ENCODE results near the gene MYOM3.

Gene MYOM3

DNA sequence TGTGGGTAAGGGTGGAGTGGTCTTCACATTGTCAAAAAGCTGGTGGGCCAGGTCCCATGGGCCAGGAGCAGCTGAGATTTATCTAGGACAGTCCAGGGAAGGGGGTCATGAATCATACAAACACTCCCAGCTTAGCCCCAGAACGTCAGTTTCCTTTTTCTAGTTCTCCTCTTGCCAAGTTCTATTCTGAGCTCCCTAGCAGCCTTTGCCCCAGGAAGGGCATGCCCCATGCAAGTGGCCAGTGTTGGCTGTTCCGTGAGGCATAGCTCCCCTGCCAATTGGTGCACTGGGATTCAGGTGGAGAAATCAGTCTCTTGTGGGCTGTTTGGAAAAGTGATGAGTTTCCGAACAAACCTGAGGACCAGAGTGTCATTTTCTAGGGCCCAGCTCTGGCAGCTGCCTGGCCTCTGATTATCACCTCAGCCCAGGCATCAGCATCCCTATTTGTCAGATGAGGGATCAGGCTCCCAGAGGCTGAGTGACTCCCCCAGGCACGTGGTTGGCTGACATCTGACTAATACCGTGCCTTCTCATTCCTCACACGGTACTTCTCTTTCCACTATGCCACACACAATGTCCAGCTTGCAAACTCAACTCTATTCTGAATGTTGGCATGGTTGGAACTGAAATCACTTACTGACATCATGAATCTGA, 14.2 kb upstream of the MYOM3 start:
- H3K36me3 Mint-ChIP-seq (ENCODE audit: low read depth), result no peaks in the 10 kb centered on the region
- no peaks in the 10 kb centered on the region for H3K27me3 Mint-ChIP-seq
- no peak overlapping the region for H3K4me3 Mint-ChIP-seq
- peaks cover 8% of the 10 kb centered on the region for H3K9me3 Mint-ChIP-seq
- H3K4me1 Mint-ChIP-seq (ENCODE audit: low read depth), result no peaks in the 10 kb centered on the region
- no peak overlapping the region for H3K27ac Mint-ChIP-seq

DNA sequence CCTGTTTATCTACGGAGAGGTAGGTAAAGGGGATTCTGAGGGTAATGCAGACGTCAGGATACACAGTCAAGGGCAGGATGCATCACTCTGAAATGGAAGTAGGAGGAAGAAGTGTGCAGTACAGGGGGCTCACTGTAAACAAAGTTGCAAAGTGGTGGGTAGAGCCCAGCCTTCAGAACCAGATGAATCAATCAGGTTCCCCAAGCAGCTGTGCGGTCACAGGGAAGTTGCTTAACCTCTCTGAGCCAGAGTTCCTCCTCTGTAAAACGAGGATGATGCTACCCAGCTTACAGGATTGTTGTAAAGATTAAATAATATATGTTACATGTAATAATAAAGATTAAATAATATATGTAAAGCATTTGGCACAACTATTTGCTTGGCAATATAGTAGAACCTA, 13.5 kb upstream of the MYOM3 start:
- H3K27ac Mint-ChIP-seq, result no peak overlapping the region
- no peaks in the 10 kb centered on the region for H3K4me1 Mint-ChIP-seq (ENCODE audit: low read depth)
- no peak overlapping the region for H3K4me3 Mint-ChIP-seq
- no peaks in the 10 kb centered on the region for H3K27me3 Mint-ChIP-seq
- no peaks in the 10 kb centered on the region for H3K36me3 Mint-ChIP-seq (ENCODE audit: low read depth)
- H3K9me3 Mint-ChIP-seq, result peaks cover 8% of the 10 kb centered on the region

DNA sequence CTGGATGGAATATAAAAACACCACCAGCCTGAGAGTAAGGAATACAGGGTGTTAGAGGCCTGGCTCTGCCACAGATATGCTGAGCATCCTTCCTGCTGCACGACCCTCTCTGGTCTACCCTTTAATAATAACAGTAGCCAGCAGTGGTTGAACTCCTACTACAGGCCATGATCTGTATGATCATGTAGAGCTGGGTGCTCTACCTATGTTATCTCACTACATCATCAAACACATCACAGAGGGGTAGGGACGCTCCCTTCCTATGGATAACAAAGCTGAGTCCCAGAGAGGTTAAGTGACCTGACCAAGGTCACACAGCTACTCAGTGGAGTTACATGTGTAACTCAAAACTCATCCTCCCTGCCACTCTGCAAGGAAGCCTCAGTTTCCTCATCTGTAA, 13.0 kb upstream of the MYOM3 start:
- Mint-ChIP-seq H3K4me1 (ENCODE audit: low read depth) (no peaks in the 10 kb centered on the region), H3K27ac (no peak overlapping the region), H3K4me3 (no peak overlapping the region), H3K36me3 (ENCODE audit: low read depth) (no peaks in the 10 kb centered on the region), H3K27me3 (no peaks in the 10 kb centered on the region), H3K9me3 (peaks cover 8% of the 10 kb centered on the region)

DNA sequence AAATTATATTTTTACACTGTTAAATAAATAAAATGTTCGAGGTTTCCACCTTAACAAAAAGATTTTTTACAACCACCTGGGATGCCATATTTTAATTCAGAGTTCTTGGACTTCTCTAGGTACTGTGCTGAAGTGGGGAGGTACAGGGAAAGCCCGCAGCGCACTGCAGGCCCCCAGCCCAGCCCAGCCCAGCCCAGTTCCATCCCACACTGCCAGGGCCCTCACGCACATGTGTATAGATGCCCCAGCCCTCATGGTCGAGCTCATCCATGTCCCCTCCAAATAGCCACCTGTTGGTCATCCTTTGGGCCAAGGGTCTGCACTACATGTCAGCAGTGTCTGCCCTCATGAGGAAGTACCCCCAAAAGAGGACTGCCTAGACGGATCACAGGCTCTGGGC, 11.7 kb upstream of the MYOM3 start:
- no peak overlapping the region for H3K27ac Mint-ChIP-seq
- H3K9me3 Mint-ChIP-seq, result no peaks in the 10 kb centered on the region
- no peaks in the 10 kb centered on the region for H3K4me1 Mint-ChIP-seq (ENCODE audit: low read depth)

DNA sequence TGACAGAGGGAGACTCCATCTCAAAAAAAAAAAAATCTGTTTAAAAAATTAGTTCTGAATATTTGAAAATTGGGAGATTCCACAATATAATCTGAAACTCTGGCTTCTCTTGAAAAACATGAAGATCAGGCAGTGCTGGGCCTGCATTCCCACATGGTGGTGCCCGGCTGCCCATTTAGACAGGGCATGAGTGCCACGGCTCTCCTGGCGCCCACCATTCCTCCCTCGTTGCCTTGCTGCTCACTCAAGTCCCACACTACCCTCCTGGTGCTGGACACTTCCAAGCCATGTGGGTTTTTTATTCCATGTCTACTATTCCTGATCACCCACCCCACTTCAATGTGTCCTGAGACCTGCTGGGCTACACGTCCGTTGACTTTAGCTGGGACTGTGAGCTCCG, 10.8 kb upstream of the MYOM3 start:
- peaks cover under 1% of the 10 kb centered on the region for H3K27me3 Mint-ChIP-seq

More for the DNA sequence above, 11.7 kb upstream of the MYOM3 start:
- no peak overlapping the region for H3K4me3 Mint-ChIP-seq
- no peaks in the 10 kb centered on the region for H3K27me3 Mint-ChIP-seq
- H3K36me3 Mint-ChIP-seq (ENCODE audit: low read depth), result no peaks in the 10 kb centered on the region

DNA sequence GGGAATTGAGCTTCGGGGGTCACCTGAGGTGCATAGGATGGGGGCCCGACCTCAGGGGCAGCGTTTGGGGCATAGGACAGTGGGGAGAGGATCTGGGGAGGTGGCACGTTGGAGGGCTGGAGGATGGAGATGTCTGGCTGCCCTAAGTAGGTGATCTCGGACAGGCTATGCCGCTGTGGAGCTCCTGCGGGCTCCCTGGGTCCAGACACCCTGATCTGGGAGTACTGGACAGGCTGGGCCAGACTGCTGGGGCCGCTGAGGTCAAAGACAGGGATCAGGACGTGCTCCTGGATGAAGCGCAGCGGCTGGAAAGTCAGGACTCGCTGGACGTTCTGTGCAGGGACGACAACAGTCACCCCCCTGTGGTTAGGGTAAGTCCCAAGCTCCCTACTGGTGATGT, 9.5 kb upstream of the MYOM3 start:
- H3K27me3 Mint-ChIP-seq, result peaks cover 7% of the 10 kb centered on the region
- no peak overlapping the region for H3K27ac Mint-ChIP-seq
- H3K9me3 Mint-ChIP-seq, result no peaks in the 10 kb centered on the region
- H3K4me3 Mint-ChIP-seq, result no peak overlapping the region
- no peaks in the 10 kb centered on the region for H3K36me3 Mint-ChIP-seq (ENCODE audit: low read depth)
- no peaks in the 10 kb centered on the region for H3K4me1 Mint-ChIP-seq (ENCODE audit: low read depth)

More for the DNA sequence above, 10.8 kb upstream of the MYOM3 start:
- no peaks in the 10 kb centered on the region for H3K4me1 Mint-ChIP-seq (ENCODE audit: low read depth)
- no peak overlapping the region for H3K4me3 Mint-ChIP-seq
- H3K9me3 Mint-ChIP-seq, result no peaks in the 10 kb centered on the region
- H3K36me3 Mint-ChIP-seq (ENCODE audit: low read depth), result no peaks in the 10 kb centered on the region
- no peak overlapping the region for H3K27ac Mint-ChIP-seq

DNA sequence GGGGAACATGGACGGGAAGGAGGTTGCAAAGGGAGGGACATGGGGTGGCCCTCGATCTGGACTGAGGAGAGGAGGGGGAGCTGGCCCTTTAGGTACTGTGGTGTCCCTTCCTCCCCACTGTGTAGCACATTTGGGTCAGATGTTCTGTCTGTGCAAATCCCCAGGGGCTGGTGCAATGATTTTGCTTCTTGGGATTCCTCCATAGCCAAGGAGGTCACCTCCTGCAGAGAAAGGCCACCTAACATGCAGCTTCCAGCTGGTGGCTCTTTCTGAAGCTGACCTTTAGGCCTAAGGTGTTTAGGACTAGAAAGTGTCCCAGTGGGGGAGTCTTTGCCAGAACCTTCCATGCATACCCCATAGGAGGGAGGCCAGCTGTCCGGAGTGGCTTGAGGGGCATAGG, 9.0 kb upstream of the MYOM3 start:
- peaks cover 7% of the 10 kb centered on the region for H3K27me3 Mint-ChIP-seq

DNA sequence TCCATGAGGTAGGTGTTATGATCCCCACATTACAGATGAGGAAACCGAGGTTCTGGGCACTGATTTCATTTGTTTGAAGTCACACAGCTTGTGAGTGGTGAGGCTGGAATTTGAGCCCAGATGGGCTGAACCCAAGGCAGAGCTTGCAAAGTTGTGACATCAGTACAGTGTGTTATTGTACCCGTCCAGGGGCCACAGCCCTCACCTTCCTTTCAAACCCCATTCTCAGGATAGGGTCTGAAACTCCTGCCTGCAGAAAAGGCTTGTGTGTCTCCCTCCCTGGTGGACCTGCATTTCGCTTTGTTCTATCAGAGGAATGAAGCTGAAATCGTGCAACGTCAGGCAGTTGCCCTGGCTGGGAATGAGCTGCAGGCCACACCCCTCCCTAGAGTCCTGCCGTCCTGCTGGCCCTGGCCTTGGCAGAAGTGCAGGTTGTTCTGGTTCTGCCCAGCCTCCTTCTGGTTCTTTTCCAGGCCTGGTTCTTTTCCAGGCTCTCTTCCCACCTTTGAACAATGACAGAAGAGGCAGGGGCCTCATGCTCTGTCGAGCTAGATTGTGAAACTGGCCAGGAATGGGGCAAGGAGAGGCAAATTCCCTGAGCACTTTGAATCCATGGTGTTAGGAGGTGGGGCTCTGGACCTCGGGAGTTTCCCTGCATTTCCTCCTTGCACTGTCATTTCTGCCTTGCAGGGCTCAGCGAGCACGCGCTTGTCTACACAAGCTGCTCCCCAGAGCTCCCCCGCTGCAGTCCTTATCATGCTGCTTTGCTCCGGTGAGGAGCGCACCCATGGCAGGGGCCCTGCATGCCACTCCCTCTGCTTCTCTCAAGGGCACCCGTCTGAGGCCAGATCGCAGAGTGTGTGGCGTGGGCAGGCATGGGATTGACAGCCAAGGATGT, 8.2 kb upstream of the MYOM3 start:
- Mint-ChIP-seq H3K27me3 (peaks cover 7% of the 10 kb centered on the region), H3K4me1 (ENCODE audit: low read depth) (no peaks in the 10 kb centered on the region), H3K27ac (no peak overlapping the region), H3K9me3 (no peaks in the 10 kb centered on the region), H3K36me3 (ENCODE audit: low read depth) (no peaks in the 10 kb centered on the region), H3K4me3 (no peak overlapping the region)

More for the DNA sequence above, 9.0 kb upstream of the MYOM3 start:
- Mint-ChIP-seq H3K9me3 (no peaks in the 10 kb centered on the region), H3K27ac (no peak overlapping the region), H3K36me3 (ENCODE audit: low read depth) (no peaks in the 10 kb centered on the region), H3K4me3 (no peak overlapping the region), H3K4me1 (ENCODE audit: low read depth) (no peaks in the 10 kb centered on the region)

DNA sequence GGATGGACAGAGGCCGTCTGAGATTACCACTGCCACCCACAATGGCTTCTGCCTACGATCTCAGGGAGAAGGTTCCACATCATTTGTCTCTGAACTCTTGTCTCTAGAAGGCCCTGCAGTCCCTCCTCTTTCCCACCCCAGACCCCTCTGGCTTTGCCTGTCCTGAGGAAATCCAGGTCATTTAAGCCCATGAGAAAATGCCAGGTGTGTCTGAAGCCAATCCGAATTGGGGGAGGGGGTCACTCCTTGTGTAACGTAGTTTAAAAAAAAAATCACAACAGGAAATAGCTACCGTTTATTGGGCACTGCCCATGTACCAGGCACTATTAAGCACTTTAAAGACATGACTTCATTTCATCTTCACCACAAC, 7.5 kb upstream of the MYOM3 start:
- peaks cover 7% of the 10 kb centered on the region for H3K27me3 Mint-ChIP-seq
- H3K27ac Mint-ChIP-seq, result no peak overlapping the region
- H3K4me1 Mint-ChIP-seq (ENCODE audit: low read depth), result no peaks in the 10 kb centered on the region
- no peaks in the 10 kb centered on the region for H3K9me3 Mint-ChIP-seq
- no peaks in the 10 kb centered on the region for H3K36me3 Mint-ChIP-seq (ENCODE audit: low read depth)
- no peak overlapping the region for H3K4me3 Mint-ChIP-seq

DNA sequence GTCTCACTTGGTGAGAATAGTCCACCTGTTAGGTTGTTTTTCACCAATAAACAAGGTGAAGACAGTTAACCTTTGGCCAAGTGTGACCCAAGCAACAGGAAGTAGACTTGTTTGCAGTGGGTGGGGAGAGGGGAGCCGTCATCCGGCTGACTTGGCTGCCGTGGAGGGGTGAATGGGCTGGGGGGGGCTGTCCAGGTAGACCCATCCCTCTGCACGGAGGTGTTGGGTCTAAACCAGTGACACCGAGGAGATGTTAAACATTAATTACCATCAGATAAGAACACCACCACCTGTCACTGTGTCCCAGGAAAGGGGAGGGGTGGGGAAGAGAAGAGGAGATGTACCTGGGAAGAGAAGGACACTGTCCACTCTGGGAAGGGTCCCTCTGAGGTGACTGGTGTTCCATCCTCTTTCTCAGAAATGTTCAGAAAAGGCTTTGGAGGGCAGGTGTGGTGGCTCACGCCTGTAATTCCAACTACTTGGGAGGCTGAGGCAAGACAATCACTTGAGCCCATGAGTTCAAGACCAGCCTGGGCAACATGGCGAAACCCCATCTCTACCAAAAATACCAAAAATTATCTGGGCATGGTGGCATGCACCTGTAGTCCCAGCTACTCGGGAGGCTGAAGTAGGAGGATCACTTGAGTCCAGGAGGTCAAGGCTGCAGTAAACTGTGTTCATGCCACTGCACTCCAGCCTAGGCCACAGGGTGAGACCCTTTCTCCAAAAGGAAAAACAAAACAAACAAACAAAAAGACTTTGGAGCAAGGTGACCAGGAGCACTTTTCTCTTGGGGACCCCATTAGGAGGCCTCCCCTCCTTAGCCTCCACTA, 6.7 kb upstream of the MYOM3 start:
- Mint-ChIP-seq H3K27me3 (peaks cover 12% of the 10 kb centered on the region), H3K4me3 (no peak overlapping the region), H3K27ac (no peak overlapping the region), H3K9me3 (no peaks in the 10 kb centered on the region), H3K4me1 (ENCODE audit: low read depth) (no peaks in the 10 kb centered on the region), H3K36me3 (ENCODE audit: low read depth) (no peaks in the 10 kb centered on the region)

DNA sequence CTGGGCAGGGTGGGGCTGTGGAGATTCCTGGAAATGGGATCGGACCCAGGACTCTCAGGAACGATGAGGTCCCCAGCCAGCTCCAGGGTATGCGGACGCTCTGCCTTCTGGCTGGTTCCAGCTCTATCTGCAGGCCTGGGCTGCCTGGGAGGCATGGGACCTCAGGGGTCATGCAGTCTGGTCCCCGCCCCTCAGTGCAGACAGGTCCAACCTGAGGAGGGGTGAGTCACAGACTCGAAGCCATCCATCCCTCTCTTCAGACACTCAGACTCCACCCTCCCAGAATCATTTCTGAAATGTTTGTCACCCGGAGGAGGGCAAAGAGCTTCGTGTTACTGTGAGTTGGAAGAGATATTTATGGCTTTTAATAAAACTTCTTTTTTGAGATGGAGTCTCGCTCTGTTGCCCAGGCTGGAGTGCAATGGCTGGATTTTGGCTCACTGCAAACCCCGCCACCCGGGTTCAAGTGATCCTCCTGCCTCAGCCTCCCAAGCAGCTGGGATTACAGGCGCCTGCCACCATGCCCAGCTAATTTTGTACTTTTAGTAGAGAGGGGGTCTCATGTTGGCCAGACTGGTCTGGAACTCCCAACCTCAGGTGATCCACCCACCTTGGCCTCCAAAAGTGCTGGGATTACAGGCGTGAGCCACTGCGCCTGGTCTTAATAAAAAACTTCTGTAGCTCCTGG, 5.9 kb upstream of the MYOM3 start:
- Mint-ChIP-seq H3K27ac (no peak overlapping the region), H3K27me3 (peaks cover 20% of the 10 kb centered on the region), H3K9me3 (no peaks in the 10 kb centered on the region), H3K4me3 (no peak overlapping the region), H3K4me1 (ENCODE audit: low read depth) (no peaks in the 10 kb centered on the region), H3K36me3 (ENCODE audit: low read depth) (no peaks in the 10 kb centered on the region)

DNA sequence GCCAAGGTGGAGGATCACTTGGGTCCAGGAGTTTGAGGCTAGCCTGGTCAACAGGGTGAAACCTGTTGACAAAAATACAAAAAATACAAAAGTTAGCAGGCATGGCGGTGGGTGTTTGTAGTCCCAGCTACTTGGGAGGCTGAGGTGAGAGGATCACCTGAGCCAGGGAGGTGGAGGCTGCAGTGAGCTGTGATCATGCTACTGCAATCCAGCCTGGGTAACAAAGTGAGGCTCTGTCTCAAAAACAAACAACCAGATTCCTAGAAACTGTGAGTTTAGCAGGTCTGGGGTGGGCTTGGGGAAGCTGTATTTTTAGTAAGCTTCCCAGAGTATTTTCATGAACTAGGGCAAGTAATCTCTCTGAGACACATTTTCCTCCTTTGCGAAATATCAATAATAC, 5.2 kb upstream of the MYOM3 start:
- peaks cover 21% of the 10 kb centered on the region for H3K27me3 Mint-ChIP-seq
- H3K9me3 Mint-ChIP-seq, result no peaks in the 10 kb centered on the region
- no peaks in the 10 kb centered on the region for H3K36me3 Mint-ChIP-seq (ENCODE audit: low read depth)
- peaks cover 3% of the 10 kb centered on the region for H3K4me1 Mint-ChIP-seq (ENCODE audit: low read depth)
- no peak overlapping the region for H3K27ac Mint-ChIP-seq
- no peak overlapping the region for H3K4me3 Mint-ChIP-seq

DNA sequence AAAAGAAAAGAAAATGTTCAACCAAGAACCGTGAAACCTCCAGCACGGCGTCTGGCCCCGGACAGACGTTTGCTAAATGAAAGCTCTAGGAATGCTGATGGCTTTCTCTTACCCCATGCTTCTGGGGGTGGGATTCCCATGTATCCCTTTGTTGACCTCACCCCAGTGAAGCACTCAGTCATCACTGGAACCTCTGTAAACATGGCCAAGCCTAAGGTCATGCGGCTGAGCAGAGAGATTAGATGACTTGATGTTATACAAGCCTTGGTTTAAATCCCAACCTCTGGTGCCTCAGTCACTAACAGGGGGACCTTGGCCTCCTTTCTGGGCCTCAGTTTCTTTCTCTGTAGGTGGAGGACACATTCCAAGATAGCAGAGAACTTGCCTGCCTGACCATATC, 2.8 kb upstream of the MYOM3 start:
- Mint-ChIP-seq H3K36me3 (ENCODE audit: low read depth) (no peaks in the 10 kb centered on the region), H3K27ac (no peak overlapping the region), H3K27me3 (peaks cover 27% of the 10 kb centered on the region), H3K4me3 (no peak overlapping the region), H3K9me3 (no peaks in the 10 kb centered on the region), H3K4me1 (ENCODE audit: low read depth) (peaks cover 3% of the 10 kb centered on the region)

DNA sequence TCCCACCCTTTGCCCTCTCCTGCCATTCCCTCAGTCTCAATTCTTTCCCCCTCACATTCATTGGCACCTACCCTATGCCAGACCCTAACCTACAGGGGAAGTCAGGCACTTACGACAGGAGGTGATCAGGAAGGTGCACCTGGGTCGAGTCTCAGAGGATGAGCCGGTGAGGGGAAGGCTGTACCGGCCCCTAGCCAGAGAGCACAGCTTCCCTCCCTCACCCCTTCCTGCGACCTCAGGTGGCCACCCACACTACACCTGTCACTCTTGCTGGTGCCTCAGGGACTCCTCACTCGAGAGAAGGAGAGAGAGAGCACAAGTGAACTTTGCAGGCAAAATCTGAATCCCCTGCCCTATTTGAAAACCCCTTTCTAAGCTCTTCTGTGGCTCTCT, 1.7 kb upstream of the MYOM3 start:
- Mint-ChIP-seq H3K27ac (no peak overlapping the region), H3K4me1 (ENCODE audit: low read depth) (peaks cover 3% of the 10 kb centered on the region), H3K9me3 (no peaks in the 10 kb centered on the region), H3K36me3 (ENCODE audit: low read depth) (no peaks in the 10 kb centered on the region), H3K4me3 (no peak overlapping the region), H3K27me3 (peaks cover 27% of the 10 kb centered on the region)

Data from stimulated activated naive CD8-positive, alpha-beta T cell treated with anti-CD3 and anti-CD28 coated beads, Interleukin-15, Interleukin-2, amounts not matched to agents 100 ng/mL and 50 ng/mL, for 24 hours (primary cell).